Measurements from ENCODE around the gene PDPK1.
"Not testable (repeated sequence)": the region's sequence is repeated elsewhere in the genome, so short reads cannot be mapped to it uniquely, and the experiment has no call there.

Gene PDPK1

GRCh38 chr16:2539845-2540458 lies 2.1 kb downstream of the PDPK1 start:
- DNase-seq (ENCODE audit: low read depth in 1 of 2, low spot score in 1 of 2), result not testable (repeated sequence)

- not testable (repeated sequence) for DNase-seq (ENCODE audit: low read depth in 1 of 2, low spot score in 1 of 2)
These were observed 3.1 kb downstream of the PDPK1 start for GRCh38 chr16:2540912-2541311.

DNA sequence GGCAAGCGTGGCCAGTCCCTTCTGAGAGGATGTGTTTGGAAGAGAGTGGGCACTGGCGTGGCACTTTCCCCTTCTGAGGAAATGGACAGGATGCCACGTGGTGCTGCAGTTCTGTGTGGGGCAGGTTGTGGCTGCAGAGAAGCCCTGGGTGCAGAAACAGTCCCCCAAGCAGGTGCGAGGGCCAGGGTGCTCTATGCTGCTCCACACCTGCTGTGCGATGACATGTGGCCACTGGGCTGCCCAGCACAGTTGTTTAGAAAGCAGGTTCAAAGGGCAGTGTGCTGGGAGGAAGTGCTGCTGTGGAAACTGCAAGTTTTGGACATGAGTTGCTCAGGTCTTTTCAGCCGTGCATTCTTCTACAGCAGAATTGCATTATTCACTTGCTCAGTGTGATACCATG lies 3.6 kb downstream of the PDPK1 start:
- not testable (repeated sequence) for DNase-seq (ENCODE audit: low read depth in 1 of 2, low spot score in 1 of 2)

- DNase-seq (ENCODE audit: low read depth in 1 of 2, low spot score in 1 of 2), result not testable (repeated sequence)
These were observed 6.0 kb downstream of the PDPK1 start for GRCh38 chr16:2543771-2544170.

GRCh38 chr16:2550283-2550878 lies 12.6 kb downstream of the PDPK1 start:
- not testable (repeated sequence) for DNase-seq (ENCODE audit: low read depth in 1 of 2, low spot score in 1 of 2)

DNA sequence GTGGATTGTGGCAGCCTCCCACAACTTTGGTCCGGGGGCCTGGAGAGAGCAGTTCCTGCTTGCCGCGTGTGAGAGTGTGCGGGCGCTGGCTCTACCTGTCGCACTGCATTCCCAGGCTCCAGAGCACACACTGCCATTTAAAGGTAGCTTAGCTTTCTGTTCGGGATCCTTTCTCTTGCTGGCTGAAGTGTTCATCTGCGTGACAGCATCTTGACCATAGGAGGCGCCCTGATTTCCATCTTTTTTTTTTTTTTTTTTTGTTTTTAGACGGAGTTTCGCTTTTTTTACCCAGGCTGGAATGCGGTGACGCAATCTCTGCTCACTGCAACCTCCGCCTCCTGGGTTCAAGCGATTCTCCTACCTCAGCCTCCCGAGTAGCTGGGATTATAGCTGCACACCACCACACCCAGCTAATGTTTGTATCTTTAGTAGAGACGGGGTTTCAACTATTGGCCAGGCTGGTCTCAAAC lies 13.6 kb downstream of the PDPK1 start:
- DNase-seq (ENCODE audit: low read depth in 1 of 2, low spot score in 1 of 2), result not testable (repeated sequence)

DNA sequence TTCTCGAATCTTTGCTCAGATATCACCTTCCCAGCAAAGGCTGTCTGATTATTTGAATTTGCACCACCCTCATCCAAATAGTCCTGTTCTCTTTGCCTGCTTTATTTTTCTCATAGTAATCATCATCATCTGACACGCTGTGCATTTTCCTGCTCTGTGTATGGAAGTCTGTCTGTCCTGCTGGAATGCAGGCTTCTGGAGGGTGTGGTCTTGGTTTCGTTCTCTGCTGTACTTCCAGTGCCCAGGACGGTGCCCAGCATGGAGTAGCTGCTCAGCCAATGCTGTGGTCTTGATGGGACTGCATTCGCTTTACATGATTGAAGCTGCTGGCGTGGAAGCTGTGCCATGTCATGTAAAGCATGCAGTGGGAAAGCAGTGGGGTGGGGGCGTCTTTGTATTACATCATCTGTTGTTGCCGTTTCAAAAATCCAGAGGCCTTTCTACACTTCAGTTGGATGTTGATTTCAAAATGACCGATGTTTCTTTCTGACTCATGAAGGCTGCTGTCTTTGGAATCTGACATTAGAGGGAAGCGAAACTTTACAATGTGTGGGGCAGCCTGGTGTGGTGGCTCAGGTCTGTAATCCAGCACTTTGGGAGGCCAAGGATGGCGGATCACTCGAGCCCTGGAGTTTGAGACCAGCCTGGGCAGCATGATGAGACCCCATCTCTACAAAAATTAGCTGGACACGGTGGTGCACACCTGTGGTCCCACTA lies 17.0 kb downstream of the PDPK1 start:
- not testable (repeated sequence) for DNase-seq (ENCODE audit: low read depth in 1 of 2, low spot score in 1 of 2)

GRCh38 chr16:2557150-2557549 lies 19.3 kb downstream of the PDPK1 start:
- DNase-seq (ENCODE audit: low read depth in 1 of 2, low spot score in 1 of 2), result not testable (repeated sequence)

DNA sequence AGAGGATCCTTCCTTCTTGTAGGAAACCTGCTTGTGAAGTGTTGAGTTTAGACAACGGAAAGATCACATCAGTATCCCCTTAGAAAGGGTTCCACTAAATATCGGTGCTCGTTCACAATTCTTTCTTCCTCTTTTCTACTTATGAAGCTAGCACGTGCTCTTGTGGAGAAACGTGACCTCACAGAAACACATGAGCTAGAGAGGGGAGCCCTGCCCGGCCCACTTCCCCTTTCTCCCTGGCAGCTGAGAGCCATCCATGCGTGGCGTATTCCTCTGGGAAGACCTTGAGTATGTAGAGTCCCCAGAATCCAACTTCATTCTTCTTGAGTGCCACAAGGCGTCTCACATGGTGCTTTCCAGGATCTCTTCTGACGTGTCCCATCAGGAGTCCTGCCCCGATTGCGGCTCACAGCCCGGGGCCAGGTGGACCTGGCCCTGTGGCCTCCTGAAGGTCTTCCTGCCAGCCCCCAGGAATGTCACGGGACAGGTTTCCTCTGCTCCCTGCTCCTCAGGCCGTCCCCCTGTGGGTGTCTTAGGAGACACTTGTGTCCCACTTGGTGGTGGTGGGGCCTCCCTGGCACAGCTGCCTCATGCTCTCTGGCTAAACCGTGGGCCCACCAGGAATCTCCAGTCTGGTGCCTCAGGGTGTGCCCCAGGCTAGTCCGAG lies 22.4 kb downstream of the PDPK1 start:
- DNase-seq (ENCODE audit: low read depth in 1 of 2, low spot score in 1 of 2), result not testable (repeated sequence)

DNA sequence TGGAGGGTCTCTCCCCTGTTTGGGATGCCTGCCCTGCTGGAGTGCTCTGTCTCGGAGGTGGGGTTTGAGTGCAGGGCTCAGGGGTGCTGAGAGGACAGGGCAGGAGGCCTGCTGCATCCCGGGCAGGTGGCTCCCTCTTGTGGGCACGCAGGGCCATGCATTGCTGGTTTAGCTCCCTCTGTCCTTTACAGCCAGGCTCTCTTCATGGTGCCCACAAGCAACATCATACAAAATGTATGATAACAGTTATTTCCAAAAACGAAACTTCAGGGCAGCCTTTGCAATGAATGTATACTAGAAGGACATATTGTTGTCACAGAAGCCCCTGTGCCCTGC lies 22.9 kb downstream of the PDPK1 start:
- DNase-seq (ENCODE audit: low read depth in 1 of 2, low spot score in 1 of 2), result peak in 1 of 2 donors; percentile 36

DNA sequence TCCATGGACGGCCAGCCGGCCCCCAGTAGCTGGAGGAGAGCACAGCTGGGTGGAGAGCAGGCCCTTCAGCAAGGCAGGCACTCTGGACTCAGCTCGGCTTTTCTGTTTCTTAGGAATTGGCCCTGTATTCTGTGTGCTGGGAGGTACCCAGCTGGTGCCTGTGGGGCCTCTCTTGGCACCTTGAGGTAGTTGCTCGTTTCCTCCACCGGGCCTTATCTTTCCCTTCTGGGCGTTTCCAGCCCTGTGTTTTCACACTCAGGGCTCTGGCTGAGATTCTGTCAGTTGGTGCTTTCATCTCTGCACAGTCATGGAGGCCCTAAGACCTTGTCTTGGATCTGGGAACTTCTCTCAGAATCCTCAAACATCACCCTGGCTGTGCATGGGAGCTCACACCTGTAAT lies 29.7 kb downstream of the PDPK1 start:
- not testable (repeated sequence) for DNase-seq (ENCODE audit: low read depth in 1 of 2, low spot score in 1 of 2)

- DNase-seq (ENCODE audit: low read depth in 1 of 2, low spot score in 1 of 2), result not testable (repeated sequence)
These were observed 30.8 kb downstream of the PDPK1 start for GRCh38 chr16:2568573-2568972.

GRCh38 chr16:2572704-2573103 lies 34.9 kb downstream of the PDPK1 start:
- not testable (repeated sequence) for DNase-seq (ENCODE audit: low read depth in 1 of 2, low spot score in 1 of 2)

GRCh38 chr16:2575839-2576238 lies 38.0 kb downstream of the PDPK1 start:
- DNase-seq (ENCODE audit: low read depth in 1 of 2, low spot score in 1 of 2), result not testable (repeated sequence)

GRCh38 chr16:2577044-2577443 lies 39.2 kb downstream of the PDPK1 start:
- not testable (repeated sequence) for DNase-seq (ENCODE audit: low read depth in 1 of 2, low spot score in 1 of 2)

GRCh38 chr16:2578905-2579304 lies 41.1 kb downstream of the PDPK1 start:
- not testable (repeated sequence) for DNase-seq (ENCODE audit: low read depth in 1 of 2, low spot score in 1 of 2)

- not testable (repeated sequence) for DNase-seq (ENCODE audit: low read depth in 1 of 2, low spot score in 1 of 2)
These were observed 42.3 kb downstream of the PDPK1 start for GRCh38 chr16:2580143-2580542.

GRCh38 chr16:2580818-2581217 lies 43.0 kb downstream of the PDPK1 start:
- not testable (repeated sequence) for DNase-seq (ENCODE audit: low read depth in 1 of 2, low spot score in 1 of 2)

DNA sequence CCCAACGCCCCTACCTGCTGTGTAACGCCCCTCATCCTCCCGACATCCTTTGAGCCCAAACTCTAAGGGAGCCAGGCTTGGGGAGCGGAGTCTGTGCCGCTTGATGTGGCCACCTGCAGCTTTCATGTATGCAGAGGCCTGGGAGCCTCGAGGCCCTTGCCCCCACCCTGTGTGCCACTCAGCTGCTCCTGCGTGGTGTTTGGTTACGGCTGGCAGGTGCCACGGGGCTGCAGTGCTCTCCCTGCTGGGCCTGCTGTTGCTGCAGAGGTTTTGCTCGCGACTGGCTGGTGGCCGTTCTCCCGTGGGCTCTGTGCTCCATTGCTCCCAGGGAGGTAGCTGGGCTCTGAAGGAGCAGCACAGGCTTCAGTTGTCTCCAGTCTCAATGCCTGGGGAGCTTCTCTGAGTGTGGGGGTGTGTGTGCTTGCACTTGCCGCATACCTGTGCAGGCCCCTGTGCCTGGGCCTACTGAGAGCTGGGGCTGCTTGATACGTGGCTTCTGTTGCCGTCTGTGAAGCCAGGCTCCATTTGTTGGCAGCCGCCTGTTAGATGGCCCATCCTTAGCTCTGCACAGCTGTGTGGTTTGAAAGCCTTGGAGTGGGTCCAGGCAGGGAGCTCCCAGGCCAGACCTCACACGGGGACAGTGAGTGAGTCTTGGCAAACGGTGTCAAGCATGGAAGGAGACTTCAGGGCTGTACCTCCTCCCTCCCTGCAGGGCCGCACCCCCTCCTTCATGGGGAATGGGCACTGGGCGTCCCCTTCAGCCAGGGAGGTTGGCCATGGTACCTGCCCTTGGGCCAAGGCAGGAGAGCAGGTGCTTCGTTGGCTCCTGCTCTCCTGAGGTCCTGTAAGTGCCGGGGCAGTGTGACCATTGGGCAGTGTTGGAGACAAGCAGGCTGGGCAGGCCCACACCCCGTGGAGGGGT lies 47.2 kb downstream of the PDPK1 start:
- no peak for DNase-seq (ENCODE audit: low read depth in 1 of 2, low spot score in 1 of 2)

DNA sequence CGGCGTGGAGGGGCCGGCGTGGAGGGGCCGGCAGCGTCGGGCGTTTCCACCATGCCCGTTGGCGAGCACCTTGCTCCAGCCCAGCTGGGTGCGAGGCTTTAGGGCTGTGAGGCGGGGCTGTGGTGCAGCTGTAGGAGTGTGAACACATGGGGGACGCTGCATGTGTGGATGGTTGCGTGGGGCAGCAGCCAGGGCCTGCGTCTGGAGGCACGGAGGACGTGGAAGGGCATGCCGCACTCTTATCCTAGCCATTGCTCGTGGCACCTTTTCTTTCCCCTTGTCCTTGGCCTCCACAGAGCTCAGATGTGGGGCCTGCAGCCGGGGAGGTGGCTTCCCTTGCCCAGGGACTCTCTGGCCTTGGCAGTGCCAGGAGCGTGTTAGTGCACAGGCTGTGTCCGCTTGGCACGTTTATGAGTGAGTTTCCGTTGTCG lies 47.8 kb downstream of the PDPK1 start:
- no peak for DNase-seq (ENCODE audit: low read depth in 1 of 2, low spot score in 1 of 2)

DNA sequence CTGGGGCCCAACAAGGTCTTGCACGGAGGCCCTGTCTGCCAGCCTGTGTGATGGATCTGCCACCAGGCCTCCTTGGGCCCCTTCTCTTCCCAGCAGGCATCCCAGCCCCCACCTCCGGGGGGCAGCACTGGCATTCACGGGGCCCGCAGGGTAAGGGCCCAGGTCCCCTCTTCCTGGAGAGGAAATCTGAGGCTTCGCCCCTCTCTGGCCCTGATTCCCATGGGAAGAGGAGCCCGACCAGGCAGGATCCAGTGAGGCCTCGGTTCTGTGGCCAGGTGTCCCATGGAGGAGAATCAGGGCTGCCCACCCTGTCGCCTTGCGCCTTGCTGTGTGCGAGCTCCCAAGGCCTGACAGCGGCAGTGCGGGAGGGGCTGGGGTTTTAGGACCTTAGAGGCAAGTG lies 48.4 kb downstream of the PDPK1 start:
- DNase-seq (ENCODE audit: low read depth in 1 of 2, low spot score in 1 of 2), result no peak

Measured in activated CD4-positive, alpha-beta T cell treated with anti-CD3 and anti-CD28 coated beads, Interleukin-2, amount 50 U/mL, for 24 hours (primary cell).